ENCODE measurements around the gene CRTC1.

The CRTC1 gene

GRCh38 chr19:18765224-18765623 is 81.7 kb downstream of the CRTC1 start:
- no peak for DNase-seq

DNA sequence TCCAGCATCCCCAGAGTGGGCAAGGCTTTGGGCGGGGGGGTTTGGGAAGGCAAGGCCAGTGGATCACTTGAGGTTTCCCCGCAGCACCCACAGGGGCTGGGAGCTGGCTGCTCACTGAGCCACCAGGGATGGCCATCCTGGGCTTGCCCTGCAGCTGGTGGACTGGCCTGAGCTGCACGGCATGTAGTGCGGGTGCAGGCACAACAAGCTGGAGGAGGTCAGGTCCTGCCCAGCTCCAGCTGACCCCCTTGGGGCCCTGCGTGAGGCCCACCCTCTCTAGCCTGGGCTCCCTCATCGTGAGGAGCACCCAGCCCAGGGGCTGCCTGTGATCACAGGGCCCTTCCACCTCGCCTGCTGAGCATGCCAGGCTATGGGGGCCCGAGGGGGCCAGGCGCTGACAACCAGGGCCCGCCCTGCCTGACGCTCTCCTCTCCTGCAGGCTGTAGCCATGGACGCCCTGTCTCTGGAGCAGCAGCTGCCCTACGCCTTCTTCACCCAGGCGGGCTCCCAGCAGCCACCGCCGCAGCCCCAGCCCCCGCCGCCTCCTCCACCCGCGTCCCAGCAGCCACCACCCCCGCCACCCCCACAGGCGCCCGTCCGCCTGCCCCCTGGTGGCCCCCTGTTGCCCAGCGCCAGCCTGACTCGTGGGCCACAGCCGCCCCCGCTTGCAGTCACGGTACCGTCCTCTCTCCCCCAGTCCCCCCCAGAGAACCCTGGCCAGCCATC is 84.7 kb downstream of the CRTC1 start:
- DNase-seq, result no peak

GRCh38 chr19:18768997-18769891 is 85.8 kb downstream of the CRTC1 start:
- DNase-seq, result no peak

- DNase-seq, result no peak
Measured at GRCh38 chr19:18769989-18770528, 86.6 kb downstream of the CRTC1 start.

GRCh38 chr19:18770663-18771327 is 87.3 kb downstream of the CRTC1 start:
- no peak for DNase-seq

- no peak for DNase-seq
Measured at GRCh38 chr19:18771328-18772242, 88.1 kb downstream of the CRTC1 start.

GRCh38 chr19:18772620-18773587 is 89.4 kb downstream of the CRTC1 start:
- DNase-seq, result no peak

- DNase-seq, result no peak
Measured at GRCh38 chr19:18773682-18774081, 90.2 kb downstream of the CRTC1 start.

DNA sequence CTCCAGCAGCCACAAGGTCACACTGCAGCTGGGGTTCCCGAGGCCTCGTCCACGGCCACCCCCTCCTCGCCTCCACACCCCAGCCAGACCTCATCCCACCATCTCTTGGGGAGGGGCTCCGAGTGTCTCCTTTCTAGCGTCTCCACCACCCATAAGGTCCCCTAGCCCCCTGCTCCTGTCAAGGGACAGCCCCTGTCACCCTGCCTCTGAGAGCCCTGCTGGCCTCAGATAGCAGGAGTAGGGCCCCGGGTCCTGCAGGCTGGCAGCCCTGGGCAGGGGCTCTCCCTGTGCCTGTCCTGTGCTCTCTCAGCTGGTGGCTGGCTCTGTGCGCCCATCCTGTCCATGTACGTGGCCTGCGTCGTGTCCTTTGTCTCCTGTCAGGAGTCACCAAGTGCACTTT is 90.6 kb downstream of the CRTC1 start:
- DNase-seq, result no peak

DNA sequence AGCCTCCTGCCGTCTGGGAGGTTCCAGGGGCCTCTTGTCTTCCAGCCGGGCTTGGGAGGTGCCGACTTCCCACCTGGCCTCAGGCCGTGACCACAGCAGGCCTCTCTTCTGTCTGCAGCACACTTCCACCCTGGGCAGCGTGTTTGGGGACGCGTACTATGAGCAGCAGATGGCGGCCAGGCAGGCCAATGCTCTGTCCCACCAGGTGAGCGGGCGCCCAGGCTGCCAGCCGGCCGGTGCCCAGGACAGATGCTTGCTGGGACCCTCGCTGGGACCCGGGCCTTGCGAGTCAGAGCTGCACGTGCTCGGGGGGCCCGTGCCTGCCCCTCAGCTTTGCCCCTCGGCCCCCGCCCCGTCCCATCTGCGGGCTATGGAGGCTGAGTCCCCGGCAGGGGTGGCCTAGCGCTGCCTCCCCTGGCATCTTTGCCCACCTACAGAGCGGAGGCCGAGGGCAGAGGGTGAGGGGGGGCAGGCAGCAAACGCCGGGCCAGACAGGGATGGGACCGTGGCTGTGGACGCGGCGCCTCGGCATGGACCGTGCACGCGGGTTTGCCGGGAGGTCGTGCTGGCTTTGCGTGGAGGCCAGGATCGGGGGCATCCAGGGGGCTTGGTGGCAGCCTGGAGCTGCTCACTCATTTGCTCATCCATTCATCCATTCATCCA is 91.4 kb downstream of the CRTC1 start:
- no peak for DNase-seq

- no peak for DNase-seq
Measured at GRCh38 chr19:18775586-18776287, 92.3 kb downstream of the CRTC1 start.

GRCh38 chr19:18776288-18776594 is 92.8 kb downstream of the CRTC1 start:
- DNase-seq, result no peak

- no peak for DNase-seq
Measured at GRCh38 chr19:18776736-18777135, 93.3 kb downstream of the CRTC1 start.

DNA sequence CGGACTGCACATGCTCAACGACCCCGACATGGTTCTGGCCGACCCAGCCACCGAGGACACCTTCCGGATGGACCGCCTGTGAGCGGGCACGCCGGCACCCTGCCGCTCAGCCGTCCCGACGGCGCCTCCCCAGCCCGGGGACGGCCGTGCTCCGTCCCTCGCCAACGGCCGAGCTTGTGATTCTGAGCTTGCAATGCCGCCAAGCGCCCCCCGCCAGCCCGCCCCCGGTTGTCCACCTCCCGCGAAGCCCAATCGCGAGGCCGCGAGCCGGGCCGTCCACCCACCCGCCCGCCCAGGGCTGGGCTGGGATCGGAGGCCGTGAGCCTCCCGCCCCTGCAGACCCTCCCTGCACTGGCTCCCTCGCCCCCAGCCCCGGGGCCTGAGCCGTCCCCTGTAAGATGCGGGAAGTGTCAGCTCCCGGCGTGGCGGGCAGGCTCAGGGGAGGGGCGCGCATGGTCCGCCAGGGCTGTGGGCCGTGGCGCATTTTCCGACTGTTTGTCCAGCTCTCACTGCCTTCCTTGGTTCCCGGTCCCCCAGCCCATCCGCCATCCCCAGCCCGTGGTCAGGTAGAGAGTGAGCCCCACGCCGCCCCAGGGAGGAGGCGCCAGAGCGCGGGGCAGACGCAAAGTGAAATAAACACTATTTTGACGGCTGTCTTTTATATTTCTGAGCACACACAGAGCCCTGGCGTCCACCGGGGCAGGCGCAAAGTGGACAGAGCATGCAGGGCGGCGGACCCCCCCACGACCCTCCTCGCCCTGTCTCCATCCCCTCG is 94.0 kb downstream of the CRTC1 start:
- no peak for DNase-seq

DNA sequence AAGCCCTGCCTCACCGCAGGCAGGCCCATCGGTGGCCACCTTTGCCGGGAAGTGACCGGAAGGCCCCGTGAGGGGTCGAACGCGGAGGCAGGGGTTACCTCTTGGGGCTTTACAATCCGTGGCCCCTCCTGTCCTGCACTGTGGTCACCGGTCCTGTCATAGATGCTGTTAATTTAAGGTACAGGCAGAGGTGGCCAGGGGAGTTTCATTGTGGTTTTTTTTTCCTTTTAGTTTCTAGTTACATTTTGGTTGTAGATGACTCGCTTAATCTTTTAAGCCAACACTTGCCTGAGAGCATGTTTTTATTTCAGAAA is 94.6 kb downstream of the CRTC1 start:
- DNase-seq, result no peak

- DNase-seq, result no peak
Measured at GRCh38 chr19:18778826-18779495, 95.5 kb downstream of the CRTC1 start.

GRCh38 chr19:18780081-18780480 is 96.6 kb downstream of the CRTC1 start:
- no peak for DNase-seq
